GM19468 (cell line): ENCODE measurements around the gene ADAM15.

ENCODE experiments used
- ATAC-seq: cut with Tn5 transposase; IDR thresholded peaks from one replicate; pipeline ENCODE4 v1.9.1; 2021; ENCODE audit warnings: mild to moderate bottlenecking, moderate library complexity, moderate number of reproducible peaks; ENCODE audit not compliant: unreplicated experiment; ENCODE audit errors: extremely low read depth

ADAM15 gene

DNA sequence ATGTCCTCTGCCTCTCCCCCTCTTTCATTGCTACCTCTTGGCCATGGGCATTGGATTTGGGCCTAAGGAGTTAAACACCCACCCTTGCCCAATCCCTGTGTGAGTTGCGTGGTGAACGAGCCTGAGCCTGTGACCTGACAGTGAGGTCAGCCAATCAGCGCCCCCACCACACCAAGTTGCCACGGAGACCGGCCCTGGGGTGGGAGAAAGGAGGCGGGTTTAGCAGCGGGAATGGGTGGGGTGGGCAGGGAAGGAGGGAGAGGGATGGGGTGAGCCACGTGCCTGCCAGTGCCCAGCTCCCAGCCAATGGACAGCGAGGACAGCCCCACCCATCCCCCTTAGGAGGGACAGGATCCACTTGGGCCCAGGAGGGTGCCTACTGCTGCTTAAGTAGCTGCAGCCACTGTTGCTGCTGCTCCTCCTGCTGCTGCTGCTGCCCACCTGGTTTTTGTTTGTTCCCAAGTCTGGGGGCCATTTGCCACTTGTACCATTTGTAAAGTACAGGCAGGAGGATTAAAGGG, 39.0 kb upstream of the ADAM15 start:
- no peak for ATAC-seq

DNA sequence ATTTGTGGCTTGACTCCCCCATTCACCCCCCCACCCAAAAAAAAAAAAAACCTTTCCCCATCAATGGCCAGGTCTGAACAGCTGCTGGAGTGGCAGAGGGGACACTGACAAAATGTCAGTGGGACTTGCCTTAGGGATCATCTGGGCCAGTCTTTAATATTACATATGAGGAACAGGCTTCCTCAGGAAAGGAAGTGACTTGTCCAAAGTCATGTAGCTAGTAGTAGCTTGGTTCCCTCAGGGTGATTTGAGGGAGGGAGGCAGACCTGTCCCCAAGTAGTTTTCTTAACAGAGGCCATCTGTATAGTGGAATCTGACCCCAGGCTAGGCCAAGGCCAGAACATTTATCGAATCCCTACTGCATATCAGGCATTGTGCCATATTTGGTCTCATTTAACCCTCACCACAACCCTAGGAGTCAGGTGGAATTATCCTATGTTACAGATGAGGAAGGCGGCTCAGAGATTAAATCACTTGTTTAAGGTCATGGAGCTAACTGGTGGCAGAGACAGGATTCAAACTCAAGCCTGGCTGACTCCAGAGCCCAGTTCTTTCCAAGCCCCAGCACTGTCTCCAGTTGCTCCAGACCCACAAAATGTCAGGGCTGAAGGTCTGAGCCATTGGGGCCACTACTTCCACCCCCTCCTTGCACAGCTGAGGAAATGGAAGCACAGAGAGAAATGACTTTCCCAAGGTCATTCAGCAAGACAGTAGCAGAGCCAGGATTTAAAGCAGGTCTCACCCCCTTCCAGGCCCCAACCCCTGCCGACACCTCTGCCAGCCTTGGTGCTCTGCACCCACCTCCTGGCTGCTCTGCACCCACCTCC, 38.1 kb upstream of the ADAM15 start:
- no peak for ATAC-seq

DNA sequence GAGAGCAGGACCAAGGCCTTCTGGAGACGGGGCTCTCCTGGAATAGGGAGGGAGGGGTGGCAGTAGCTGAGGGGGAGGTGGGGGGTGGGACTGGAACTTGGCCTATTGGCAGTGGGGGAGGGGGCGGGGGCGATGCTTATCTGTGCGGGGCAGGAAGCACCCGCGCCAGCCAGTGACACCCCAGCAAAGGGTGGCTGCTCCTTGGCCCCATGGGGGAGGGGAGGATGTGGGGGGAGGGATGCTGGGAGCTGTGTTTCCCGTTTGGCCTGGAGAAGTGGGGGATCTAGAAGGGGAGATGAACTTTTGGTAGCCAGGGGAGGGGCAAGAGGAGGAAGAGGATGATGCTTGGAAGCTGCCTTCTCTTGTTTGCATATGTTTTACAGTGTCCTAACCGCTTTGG, 37.5 kb upstream of the ADAM15 start:
- ATAC-seq: no peak

DNA sequence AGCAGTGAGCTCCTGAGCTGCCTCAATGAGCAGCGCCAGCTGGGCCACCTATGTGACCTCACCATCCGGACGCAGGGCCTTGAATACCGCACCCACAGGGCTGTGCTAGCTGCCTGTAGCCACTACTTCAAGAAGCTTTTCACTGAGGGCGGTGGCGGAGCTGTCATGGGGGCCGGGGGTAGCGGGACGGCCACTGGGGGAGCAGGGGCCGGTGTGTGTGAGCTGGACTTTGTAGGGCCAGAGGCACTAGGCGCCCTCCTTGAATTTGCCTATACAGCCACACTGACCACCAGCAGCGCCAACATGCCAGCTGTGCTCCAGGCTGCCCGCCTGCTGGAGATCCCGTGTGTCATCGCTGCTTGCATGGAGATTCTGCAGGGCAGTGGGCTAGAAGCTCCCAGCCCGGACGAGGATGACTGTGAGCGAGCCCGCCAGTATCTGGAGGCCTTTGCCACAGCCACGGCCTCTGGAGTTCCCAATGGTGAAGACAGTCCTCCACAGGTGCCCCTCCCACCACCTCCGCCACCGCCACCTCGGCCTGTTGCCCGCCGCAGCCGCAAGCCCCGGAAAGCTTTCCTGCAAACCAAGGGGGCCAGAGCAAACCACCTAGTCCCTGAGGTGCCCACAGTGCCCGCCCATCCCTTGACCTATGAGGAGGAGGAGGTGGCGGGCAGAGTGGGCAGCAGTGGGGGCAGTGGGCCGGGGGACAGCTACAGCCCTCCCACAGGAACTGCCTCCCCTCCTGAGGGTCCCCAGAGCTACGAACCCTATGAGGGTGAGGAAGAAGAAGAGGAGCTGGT, 36.2 kb upstream of the ADAM15 start:
- ATAC-seq: no peak

DNA sequence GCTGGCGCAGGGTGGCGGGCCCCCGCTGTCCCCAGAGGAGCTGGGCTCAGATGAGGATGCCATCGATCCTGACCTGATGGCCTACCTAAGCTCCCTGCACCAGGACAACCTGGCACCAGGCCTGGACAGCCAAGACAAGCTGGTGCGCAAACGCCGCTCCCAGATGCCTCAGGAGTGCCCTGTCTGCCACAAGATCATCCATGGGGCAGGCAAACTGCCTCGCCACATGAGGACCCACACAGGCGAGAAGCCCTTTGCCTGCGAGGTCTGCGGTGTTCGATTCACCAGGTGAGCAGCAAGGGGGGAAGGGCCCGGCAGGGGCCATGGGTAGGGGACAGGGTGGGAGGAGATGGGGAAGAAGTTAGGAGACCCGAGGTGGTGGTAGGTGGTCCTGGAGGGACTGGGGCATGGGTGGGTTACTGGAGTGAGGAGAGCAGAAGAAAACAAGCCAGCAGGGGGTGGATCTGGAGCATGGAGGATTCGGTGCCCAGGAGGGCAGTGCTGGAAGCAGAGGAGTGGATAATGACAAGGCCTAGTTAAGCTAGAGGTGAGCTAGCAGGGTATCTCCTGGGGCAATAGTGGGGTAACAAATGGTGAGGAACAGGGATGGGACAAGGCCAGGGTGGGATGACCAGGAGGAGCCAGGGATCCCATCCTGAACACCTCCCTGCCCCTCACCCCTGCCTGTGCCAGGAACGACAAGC, 35.4 kb upstream of the ADAM15 start:
- no peak for ATAC-seq

DNA sequence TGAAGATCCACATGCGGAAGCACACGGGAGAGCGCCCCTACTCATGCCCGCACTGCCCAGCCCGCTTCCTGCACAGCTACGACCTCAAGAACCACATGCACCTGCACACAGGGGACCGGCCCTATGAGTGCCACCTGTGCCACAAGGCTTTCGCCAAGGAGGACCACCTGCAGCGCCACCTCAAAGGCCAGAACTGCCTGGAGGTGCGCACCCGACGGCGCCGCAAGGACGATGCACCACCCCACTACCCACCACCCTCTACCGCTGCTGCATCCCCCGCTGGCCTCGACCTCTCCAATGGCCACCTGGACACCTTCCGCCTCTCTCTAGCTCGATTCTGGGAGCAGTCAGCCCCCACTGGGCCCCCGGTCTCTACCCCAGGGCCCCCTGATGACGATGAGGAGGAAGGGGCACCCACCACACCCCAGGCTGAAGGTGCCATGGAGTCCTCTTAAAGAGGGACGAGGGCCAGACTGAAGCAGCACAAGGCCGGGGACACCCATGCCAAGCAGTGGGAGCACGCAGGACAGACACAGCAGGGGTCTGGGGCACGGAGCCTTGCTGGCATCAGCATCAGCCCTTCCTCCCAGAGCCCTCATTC, 34.8 kb upstream of the ADAM15 start:
- no peak for ATAC-seq

DNA sequence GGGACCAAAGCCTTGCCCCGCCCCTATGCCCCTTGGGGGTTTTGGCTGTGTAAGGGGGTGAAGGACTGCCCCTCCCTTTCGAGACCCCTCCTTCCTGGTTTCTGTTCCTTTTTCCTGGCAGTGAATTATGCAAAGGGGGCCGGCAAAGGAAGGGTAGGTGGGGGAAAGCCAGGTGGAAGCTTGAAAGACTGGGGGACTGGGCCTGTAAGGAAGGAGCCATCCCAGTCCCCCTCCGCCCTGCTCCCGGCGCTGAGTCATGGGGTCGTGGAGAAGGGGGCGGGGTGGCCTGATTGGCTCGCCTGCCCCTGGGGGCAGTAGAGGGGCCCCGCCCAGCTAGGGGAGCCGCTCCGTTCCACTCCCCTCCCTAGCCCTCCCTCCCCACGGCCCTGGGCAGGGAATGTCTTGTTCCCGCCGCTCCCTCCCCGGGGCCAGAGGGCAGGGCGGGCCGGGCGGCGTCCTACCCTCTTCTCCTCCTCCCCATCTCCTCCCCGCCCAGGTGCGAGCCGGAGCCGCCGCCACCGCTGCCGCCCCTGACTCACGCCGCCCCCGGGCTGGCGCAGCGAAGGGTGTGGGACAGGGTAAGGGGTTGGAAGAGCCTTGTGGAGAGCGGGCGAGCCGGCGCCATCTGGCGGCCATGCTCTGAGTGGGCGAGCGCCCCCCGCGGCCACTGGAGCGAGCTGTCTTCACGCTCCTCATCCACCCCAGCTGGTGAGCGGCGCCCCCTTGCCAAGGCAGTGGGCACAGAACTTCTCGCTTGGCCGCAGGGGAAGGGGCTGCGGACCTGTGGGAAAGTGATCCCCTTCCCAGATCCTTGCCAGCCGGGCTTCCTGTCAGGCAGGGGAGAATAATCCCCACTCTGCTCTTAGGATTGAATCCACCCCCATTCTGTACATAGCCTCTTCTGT, 33.8 kb upstream of the ADAM15 start:
- peak; percentile 56 for ATAC-seq

DNA sequence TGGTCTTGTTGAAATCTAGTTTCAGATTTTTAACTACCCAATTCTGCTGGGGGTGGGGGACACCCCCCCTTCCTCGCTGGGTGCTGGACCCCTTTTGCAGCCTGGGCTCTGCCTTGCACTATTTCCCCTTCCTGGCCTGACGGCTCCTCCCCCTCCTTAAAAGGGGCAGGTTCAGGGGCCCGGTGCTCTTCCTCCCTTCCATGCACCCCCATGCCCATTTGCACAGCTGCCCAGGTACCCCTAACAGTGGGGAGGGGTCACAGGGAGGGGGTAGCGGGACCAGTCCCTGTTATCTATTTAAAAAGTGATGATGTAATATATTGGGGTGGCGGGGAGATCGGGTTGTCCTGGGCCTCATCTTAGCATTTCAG, 33.2 kb upstream of the ADAM15 start:
- ATAC-seq: no peak

DNA sequence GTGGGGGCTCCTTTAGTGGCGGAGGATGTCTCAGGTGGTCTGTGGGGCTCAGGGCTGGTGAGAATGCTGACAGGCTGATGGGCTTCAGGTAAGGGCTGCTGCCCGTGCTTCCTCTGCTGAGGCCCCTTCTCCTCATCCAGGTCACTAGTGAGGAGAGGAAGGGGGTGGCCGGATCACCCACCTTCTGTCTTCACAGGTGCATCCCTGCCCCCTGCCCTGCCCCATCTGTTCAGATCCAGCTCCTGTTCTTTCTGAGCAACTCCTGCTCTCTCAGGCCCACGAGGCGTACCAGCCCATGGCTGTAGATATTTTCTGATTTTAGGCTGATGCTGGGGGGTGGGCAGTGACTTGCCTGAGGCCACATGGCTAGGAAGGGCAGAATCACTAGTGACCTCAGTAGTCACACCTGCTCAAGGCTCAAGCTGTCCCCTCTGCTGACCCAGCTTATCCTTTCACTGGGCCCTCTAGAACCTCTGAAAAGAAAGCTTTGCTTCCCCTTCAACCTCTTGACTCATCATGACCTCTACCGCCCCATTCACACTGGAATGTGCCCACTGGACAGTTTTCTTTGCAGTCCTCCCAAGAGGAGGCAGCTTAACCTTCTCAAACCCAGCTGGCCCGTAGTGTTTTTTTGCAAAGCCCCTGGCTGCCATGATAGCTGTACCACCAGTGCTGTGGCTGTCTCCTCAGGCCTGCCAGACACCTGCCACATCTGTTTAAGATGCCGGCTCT, 32.3 kb upstream of the ADAM15 start:
- no peak for ATAC-seq

DNA sequence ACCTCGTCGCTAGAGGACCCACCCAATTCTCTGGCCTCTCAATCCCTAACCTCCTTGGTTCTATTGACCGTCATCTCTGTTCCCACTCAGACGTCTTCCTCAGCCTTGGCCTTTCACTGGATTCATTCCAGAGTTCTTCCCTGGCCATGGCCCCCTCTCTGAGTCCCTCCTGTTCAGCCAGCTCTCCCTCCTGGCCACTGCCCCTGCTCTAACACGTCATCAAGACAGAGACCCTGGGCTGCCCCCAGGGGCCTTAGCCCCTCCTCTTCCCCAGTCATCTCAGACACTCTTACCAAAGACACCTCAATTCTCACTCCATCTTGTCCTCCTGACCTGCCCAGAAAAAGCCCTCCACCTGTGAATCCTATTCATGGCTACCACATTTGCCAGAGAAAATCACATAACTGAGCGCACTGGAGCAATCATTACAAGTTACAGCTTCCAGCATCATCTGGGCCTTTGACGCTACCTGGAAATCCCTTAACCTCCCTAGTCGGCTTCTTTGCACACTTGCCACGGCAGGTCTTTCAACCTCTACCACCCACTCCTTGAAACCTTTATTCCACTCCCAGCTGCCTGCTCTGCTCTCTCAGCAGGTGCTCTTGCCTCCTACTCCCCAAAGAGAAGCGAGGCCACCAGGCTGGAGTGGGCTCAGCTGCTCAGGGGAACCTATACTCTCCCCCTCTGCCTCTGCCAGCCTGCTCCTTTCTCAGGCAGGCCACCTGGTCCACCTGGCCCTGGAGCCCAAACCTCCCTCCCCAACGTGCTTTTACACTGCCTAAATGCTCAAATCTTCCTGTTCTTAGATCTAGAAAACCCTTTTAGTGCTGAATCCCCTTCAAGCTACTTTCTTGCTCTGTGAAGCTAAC, 31.5 kb upstream of the ADAM15 start:
- ATAC-seq: no peak

DNA sequence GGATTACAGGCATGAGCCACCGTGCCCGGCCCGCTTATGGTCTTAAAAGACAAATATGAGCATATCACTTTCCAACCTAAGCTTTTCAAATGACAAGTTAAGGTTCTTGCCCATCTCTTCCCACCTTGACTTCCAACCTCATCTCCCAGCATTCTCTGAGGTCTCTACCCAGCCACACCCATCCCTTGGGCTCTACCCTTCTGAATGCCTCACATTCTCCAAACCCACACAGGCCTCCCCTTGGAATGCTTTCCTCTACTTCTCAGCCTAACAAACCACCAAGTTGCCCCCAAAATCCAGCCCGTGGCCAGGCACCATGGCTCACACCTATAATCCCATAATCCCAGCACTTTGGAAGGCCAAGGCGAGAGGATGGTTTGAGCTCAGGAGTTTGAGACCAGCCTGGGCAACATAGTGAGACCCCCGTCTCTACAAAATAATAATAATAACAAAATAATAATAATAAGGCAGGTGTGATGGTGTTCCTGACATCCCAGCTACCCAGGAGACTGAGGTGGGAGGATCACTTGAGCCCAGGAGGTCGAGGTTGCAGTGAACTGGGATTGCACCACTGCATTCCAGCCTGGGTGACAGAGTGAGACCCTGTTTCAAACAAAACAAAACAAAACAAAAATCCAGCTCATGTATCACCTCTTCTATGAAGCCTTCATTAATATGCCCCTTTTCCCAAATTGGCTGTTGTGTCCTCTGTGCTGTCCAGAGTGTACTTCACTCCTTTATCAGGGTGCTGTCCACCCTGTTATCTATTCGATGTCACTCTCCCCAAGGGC, 28.8 kb upstream of the ADAM15 start:
- no peak for ATAC-seq

DNA sequence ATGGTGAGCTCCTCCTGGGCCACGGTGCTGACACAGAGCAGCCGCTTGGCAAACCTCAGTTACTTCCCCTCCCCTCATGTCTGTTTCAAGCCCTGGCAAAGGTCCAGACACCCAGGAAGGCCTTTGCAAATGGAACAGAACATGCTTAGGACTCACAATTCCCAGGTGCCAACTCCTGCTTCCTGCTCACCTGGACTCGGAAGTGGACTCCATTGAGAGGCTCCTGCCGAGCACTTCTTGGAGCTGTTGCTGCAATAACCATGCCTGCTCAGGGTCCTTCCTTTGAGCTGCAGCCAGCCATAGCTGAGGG, 28.2 kb upstream of the ADAM15 start:
- ATAC-seq: no peak

DNA sequence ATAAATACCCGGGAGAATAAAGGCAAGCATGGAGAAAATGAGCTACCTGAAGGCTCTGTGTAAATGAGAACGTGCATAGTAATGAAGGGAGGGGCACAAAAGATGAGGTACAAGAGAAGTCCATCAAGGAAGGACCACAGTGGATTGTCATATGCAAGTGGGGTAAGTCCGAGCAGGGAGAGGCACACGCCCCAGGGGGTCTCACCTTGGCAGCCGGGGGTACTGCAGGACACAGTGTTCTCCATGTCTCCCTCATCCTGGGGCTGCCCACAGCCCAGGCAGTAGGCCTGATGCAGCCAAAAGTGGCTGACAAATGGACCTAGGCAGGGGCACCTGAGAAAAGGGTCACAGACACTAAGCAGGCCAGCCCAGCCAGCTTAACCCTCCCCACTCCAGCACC, 27.5 kb upstream of the ADAM15 start:
- no peak for ATAC-seq

DNA sequence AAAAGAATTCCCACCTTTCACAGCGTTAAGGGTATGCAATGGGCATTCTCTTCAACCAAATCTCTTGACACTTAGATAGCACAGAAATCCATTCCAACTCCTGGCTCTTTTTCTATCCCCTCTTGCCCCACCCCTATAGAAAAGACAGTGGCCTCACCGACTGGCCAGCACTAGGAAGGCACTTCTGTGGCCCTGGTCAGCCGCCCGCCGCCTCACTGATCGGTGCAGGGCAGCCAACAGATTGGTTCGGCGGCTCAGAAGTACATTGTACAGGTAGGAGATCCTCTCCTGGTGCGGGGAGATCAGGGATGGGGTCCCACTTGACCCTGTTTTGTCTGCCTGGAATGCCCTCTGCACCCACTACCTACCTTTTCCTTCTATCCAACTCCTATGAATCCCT, 26.8 kb upstream of the ADAM15 start:
- ATAC-seq: no peak

DNA sequence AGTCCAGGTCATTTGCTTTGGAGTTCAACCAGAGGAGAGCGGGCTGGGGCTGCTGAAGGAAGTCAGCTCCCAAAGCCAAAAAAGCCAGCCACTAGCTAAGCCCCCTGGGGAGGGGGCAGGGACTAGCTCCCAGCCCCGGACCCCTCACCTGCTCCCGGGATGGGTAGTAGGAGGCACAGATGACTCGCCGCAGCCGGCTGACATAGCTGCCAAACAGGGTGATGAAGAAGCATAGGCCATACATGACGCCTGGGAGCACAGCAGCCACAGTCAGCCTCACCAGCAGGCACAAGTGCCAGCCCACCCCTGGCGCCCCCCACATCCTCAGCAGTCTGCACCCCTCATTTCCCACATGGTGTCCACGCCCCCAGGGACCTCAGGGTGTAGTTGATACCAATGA, 25.0 kb upstream of the ADAM15 start:
- no peak for ATAC-seq

DNA sequence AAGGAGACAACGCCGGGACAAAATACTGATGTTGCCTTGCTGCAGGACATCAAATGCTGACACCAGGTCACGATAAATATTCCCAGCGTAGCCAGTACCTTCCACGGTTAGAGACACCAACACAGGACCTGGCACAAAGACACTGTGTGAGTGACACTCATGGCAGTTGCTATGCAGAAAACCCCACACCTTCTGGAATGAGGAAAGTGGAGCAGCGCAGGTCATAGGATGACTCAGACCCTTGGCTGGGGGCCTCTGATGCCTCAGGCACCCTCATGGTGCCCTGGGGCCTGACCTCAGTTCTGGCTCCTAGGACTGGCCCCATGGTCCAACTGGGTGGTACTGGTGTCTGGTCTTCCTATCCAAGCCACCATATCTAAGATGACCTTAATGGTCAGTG, 24.5 kb upstream of the ADAM15 start:
- ATAC-seq: no peak

DNA sequence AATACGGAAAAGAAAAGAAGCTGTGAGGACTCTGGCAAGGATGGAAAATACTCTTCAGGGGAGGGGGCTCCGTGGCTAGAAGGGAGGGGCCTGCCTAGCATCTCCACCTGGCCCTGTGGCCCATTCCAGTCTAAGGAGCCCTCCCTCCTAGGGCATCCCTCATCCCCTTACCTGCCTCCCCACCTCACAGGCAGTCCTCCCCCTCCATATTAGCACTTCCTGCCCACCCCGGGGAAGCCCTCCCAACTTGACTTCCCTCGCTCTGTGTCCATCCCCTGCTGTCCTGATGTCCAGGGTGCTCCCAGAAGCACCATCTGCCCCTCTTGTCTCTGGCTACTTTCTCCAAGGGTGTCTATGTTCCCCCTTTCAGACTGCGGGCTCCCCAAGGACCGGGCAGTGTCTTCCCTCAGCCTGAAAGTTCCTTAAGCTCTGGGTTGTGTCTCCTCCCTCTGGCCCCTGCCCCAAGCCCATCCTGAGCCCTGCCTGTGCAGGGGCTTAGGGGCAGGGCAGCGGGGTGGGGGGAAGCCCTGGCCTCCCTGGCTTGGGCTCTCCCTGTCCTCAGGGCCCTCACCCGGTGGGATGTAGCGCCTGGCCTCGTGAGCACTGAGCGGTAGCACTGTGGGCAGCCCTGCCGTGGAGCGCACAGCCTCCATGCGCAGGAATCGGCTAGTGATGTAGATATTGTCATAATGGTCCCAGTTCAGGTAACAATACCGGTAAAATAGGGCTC, 21.4 kb upstream of the ADAM15 start:
- no peak for ATAC-seq
